ENCODE data around the gene M6PR. TPM values are rescaled to one million over a fixed set of nuclear protein-coding genes. Genes with fewer than 3 reads are reported as not detected.
"Not testable (repeated sequence)": the region's sequence is repeated elsewhere in the genome, so short reads cannot be mapped to it uniquely, and the experiment has no call there.

Gene M6PR
- total RNA-seq, 1 experiment from 2014 or later, result 97.4 TPM

DNA sequence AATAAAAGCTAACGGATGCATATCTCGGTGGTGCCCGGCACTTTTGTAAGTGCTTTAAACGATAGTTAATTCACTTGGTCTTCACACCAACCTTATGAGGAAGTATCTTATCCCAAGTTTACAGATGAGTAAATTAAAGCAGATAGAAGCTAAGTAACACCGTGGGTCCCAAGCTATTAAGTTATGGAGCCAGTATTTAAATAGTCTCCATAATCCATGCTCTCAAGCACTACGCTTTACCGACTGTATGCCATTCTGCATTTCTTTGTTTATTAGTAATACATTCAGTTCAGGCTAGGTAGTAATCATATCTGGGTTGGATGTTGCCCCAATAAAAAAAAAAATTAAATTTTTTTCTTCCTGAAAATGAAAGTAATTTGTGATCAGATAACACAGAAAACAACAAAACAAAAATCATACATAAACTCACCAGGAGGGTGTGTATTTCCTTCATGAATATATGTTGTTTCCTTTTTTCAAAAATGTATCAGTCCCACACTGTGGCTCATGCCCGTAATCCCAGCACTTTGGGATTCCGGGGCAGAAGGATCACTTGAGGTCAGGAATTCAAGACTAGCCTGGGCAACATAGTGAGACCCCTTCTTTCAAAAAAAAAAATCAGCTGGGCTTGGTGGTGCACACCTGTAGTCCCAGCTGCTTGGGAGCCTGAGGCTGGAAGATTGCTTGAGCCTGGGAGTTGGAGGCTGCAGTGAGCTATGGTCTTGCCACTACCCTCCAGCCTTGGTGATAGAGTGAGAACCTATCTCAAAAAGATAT, 1.4 kb upstream of the M6PR start:
- no peak for DNase-seq (ENCODE audit: low spot score)

DNA sequence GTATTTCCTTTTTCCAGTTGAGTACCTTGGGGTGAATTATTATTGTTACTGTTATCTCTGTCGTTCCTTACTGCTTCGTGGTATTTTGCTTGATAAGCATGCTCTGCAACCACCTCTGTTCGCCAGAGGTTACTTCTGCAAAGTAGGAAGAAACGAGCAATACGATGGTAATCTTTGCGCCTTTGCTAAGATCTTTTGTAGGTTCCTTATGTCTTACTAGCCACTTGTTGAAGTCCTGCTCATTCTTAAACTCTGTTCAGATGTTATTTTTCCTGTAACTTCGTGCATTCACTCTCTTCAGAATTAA, 729 bp upstream of the M6PR start:
- no peak for DNase-seq (ENCODE audit: low spot score)

DNA sequence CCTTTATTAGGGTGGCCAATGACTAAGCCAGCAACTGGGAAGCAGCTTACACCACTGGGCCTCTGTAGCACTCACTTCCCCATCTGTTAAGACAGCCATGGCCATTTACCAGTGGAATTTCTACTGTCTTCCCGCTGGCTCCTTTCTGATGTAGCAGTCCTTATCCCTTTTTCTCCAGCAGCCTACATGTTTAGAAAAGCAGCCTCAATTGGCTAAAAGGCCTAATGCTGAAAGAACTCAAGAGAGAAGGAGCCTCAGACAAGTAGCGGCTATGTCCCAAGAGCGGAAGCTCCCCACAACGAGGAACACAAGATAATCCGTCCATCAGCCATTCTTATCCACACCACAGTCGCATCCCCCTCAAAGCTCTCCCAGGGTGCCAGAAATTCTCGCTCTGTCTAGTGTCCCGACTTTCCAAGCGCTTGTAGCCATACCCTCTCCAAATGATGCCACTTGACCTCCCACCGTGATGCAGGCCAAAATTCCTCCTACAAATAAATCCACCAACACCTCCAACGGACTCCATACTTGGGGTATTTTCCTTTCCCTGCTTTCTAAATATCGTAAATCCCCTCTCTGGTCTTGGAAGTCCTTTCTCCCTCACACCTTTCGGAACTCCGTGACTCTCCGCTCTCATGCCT, 624 bp downstream of the M6PR start:
- DNase-seq (ENCODE audit: low spot score), result peak; percentile 27

DNA sequence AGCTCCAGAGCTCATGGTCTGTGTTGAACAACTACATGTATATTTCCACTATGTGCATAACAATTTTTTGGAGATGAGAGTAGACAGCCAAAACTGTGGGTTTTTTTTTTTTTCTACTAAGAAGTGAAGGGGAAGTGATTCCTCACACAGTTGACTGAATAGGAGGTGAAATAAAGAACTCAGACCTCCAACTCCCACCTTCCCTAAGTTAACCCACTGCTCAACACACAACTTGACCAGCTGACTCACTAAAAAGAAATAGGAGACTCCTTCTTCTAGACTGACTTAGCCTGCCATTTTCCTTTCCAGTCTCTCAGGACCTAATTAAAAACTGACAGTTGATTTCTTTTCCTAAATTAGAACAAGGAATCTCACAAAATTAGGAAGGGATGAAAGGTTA, 1.7 kb downstream of the M6PR start:
- no peak for DNase-seq (ENCODE audit: low spot score)

DNA sequence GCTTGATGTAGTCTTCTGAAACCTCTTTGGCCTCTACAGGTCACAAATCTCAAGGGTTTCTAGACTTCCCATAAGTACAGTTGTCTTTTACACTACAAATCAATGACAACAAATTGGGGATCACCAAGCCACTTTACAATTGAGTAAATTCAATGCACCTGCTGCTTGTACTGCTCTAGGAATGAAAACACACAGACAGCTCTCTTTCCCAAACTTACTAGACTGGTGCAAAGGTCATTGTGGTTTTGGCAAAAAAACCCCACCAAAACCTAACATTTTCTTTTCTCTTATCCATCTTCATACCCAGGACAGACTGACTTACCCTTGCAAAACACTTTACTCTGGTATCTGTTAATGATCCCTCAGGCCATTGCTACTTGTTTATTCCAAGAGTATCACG, 2.7 kb downstream of the M6PR start:
- DNase-seq (ENCODE audit: low spot score), result no peak

DNA sequence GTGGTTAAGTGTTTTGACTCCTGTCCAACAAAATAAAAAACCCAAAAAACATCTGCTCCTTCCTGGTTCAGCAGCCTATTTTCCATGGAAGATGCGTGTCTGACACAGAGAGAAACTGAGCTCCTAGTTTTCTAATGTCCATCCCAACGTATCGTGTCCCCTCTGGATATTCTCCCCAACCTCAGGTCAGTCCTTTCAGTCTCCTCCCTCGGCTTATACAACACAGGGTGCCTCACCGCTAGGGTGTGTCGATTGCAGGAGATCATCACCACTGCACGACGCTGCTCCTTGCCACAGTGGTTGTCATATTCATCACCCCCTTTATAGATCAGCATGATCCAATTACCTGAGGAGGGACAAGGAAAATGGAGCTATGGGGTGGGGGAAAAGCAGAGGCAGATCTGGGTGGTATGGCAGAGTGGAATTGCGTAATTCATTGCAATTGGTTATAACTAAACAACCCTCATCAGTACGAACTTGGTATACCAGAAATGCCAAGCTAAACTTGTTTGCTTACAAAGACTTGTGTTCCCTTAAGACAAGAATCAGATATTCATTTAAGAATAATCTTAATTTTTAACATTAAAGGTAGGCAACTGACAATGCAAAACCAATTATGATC, 5.8 kb downstream of the M6PR start:
- DNase-seq (ENCODE audit: low spot score), result no peak

DNA sequence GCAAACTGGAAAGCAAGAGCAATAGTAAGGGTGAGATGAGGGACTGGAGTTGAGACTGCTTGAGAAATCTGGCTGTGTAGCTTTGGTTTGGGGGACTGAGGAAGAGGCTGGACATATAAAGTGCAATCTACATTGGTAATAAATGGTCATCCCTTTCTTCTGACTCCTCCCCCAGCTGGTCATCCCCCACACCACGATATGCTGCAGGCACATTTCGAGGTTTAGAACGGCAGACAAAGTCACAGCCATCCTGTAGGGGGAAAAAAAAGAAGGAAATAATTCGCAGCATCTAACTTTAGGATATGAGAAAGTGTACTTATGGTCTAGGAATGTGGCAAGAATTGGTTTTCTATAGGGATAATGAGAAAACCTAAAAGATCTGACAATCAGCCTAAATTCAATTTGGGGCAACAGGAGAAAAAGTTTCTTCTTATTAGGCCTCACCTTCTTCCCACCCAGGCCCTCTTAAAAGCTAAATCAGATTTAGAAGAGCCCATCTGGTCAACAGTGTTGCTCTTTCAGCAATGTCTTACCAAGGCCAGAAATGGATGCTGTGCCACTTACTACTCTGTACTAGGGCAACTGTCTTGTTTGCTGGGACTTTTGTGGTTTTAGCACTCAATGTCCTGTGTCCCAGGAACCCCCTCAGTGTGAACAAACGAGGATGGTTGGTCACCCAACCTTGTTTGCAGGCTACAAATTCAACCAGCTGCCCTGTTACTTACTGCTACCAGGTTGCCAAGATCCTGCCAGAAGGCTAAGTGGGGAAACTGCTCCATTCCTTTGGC, 7.6 kb downstream of the M6PR start:
- DNase-seq (ENCODE audit: low spot score), result no peak

DNA sequence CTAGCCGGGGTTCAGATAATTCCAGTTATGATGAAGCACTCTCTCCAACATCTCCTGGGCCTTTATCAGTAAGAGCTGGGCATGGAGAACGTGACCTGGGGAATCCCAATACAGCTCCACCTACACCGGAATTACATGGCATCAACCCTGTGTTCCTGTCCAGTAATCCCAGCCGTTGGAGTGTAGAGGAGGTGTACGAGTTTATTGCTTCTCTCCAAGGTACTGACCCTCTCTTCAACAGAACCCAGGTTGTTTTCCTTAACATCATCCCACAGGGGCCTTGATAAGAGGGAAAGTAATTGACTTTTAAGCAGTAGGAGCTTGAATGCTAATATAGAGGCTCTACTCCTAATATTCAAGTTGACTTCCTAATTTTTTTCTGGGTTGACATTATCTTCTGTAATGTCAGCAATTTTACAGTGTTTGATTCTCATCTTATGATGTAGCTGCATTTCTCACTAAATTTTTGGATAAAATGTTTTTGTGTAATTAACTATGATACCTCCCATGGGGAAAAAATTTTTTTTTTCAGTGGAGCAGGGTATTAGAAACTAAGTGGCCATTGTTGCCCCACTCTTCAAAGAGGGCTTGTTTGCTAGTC, 11.5 kb downstream of the M6PR start:
- DNase-seq (ENCODE audit: low spot score), result not testable (repeated sequence)

DNA sequence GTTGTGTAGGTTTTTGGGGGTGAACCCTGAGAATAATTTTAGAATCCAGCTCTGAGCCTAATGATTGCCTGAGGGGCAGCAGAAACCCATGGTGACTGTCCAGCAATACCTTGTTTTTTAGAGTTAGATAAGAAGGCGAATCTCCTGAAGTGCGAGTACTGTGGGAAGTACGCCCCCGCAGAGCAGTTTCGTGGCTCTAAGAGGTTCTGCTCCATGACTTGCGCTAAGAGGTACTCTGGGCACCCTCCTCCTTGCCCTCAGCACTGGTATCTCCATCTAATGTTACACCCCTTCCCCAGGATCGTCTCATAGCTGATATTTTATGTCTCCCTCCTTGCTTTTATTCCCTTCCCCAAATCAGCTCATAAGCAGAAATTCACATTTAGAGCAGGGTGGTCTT, 12.7 kb downstream of the M6PR start:
- no peak for DNase-seq (ENCODE audit: low spot score)

DNA sequence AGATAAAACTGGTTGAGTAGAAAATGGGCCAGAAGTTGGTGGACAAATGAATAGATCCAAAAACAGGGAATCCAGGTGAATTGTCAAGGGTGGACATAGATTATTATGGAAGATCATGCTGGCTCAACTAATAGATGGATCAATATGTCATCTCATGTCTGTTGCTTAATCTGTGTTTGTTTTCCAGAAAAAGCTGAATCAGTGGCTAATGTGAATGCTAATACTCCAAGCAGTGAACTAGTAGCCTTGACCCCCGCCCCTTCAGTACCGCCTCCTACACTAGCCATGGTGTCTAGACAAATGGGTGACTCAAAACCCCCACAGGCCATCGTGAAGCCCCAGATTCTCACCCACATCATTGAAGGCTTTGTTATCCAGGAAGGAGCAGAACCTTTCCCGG, 15.4 kb downstream of the M6PR start:
- not testable (repeated sequence) for DNase-seq (ENCODE audit: low spot score)

DNA sequence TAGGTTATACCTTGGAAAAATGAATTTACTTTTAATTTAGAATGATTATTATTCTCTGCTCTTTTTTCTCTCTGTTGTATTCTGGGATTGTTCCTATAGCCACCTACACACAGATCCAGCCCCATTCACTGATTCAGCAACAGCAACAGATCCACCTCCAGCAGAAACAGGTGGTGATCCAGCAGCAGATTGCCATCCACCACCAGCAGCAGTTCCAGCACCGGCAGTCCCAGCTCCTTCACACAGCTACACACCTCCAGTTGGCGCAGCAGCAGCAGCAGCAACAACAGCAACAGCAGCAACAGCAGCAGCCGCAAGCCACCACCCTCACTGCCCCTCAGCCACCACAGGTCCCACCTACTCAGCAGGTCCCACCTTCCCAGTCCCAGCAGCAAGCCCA, 17.0 kb downstream of the M6PR start:
- not testable (repeated sequence) for DNase-seq (ENCODE audit: low spot score)

DNA sequence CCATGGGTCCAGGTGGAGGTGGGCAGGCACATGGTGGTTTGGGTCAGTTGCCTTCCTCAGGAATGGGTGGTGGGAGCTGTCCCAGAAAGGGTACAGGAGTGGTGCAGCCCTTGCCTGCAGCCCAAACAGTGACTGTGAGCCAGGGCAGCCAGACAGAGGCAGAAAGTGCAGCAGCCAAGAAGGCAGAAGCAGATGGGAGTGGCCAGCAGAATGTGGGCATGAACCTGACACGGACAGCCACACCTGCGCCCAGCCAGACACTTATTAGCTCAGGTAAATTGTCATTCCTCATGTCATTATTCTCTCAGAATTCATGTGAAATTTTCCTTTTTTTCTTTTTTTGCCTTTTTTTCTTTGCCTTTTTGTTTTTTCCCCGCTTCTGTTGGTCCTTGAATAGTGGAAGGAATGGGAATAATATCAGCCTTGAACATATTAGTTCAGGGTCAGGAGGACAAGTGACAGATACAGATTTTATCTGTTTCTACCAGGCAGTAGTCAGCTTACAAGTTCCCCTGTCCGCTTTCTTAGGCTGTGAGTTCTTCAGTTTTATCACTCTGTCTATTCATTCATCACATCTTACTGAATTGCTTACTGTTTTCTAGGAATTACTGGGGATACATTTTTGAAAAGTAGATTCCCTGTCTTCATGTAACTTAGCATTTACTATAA, 18.7 kb downstream of the M6PR start:
- not testable (repeated sequence) for DNase-seq (ENCODE audit: low spot score)

DNA sequence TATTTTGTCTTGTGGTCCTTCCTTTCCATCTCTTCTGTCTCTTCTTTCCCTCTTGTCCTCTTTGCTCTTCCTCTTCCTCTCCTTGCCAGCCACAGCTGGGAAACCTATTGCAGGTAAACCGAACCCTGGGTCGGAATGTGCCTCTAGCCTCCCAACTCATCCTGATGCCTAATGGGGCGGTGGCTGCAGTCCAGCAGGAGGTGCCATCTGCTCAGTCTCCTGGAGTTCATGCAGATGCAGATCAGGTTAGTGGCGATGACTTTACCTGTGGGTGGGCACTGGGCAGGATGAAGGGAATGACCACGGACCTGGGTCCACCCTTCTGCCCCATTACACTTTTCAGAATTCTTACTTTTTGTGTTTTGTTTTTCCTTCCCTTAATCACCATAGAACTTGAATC, 26.9 kb downstream of the M6PR start:
- DNase-seq (ENCODE audit: low spot score), result no peak

DNA sequence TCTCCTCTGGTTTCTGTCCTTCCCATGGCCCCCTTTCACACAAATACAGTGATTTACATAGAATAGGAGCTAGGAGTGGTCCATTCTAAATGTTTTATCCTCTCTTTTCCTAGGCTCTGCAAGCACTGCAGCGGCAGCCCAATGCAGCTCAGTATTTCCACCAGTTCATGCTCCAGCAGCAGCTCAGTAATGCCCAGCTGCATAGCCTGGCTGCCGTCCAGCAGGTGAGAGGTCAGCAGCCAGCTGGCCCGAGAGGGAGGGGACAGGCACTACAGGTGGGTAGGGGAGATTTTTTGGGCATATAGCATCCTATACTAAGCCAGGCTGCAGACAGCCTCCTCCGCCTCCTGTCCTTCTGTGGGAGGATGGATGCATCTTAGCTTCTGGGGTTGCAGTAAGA, 29.8 kb downstream of the M6PR start:
- not testable (repeated sequence) for DNase-seq (ENCODE audit: low spot score)

DNA sequence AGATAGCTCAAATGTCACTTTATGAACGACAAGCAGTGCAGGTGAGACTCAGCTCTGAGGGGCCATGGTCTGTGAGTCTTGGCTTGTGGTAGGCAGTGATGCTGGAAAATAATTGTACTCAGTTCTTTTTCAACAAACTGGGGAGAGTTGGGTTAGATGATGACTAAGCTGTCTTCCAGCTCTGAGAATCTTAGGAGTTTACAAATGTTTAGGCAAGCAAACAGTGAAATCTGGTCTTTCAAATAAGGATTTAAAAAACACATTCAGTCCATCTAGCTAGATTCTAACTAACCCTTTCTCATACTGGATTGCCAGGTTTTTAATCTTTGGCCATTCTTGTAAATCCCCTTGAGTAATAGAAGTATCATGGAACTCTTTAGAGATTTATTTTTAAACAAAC, 31.7 kb downstream of the M6PR start:
- DNase-seq (ENCODE audit: low spot score), result no peak

DNA sequence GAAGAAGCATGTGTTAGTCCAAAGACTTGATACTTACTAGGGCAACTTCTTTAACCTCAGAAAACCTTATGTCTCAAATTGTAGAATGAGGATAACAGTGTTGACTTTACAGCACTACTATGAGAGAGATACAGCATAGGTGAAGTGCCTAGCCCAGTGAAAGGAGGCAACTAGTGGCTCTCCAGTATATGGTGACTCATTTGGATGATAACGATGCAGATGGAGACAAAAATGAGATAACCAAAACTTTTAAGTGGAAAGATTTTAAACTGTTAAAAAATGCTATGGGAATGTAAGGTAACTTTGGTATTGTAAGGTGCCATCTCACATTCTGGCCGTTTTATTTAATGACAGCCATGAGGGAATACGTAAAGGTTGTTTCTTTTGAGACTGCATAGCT, 32.4 kb downstream of the M6PR start:
- DNase-seq (ENCODE audit: low spot score), result no peak

DNA sequence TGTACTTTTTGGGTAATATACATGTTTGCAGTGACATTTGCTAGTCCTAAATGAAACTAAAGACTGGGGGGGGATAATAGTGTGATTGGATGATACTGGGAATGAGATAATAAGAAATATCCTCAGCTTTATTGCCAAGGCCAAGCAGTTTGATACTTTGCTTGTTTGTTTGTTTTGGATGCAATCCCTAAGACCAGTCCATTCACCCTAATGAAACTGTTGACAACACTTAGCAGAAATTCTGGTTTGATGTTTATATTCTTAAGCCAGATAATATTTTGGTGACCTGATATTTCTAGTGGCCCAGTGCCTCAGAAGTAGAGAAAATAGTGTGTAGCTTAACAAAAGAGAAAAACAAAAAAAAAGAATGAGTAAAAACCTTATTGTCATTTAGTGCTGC, 33.3 kb downstream of the M6PR start:
- no peak for DNase-seq (ENCODE audit: low spot score)

DNA sequence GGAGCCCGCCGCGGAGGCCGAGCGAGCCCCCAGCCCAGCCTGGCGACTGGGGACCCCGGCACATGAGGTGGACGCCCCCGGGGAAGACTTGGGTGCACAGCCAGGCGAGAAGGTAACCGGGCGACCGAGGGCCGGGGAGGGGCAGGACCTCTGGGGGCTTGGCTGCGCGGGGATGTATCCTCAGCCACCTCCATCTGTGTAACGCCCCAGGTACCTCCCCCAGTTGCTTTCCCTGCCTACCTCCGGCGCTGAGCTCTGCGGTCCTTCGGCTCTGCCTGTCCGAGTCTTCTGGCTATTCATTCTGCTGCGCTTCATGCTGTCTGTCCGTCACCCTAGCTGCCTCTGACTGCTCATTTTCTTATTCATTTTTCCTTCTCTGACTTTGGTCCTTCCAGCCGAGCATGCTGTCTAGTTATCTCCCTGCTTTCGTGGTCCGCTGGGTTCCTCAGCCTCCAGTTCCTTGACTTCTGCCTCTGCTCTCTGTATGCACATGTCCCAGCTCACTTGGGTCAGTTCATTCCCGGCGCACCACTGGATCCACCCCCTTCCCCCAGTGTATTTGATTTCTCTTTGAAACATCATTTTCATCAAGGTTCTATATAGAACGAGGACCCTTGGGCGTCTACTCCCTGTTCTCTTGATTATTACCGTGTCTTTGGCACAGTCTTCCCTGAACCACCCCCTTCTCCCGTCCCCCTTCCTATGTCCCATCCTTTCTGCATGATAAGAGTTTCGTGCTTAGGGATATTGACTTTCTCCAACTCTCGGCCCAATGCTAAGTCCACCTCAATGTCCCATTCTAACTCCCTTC, 34.5 kb downstream of the M6PR start:
- DNase-seq (ENCODE audit: low spot score), result peak; percentile 54

DNA sequence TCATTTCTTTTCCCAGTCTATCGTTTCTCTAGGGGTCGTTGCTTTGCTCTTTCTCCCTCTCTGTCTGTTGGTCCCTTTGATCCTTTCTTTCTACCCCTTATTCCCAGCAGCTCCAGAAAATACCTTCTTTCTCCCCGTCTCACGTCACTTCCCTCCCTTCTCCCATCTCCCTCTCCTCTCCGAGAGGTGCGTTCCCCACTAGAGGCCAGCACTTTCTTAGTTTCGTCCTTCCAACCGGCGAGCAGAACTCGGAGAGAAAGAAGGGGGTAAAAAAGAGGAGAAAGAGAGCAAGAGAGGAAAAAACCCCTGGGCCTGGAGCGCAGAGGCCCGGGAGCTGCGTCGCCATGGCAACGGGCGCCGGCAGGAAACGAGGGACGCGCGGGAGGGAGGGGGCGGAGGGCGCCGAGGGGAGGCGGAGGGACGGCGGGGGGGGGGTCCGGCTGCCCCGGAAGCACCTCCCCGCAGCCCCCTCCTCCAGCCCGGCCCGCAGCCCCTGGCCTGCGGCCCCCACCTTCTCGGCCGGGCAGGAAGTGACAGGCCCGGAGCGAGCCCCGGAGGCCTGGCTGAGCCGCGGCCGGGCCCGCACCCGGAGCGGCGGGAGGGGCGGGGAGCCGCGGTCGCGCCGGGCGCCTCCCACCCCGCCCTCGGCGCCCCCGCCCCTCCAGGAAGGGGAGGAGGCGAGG, 35.3 kb downstream of the M6PR start, which contains the start of gene PHC1:
PHC1 (plus strand) TSS at position 477 of the 683 bp plus-strand sequence. CDS start 3,169 bp downstream, outside the sequence.
- peak; percentile 39 for DNase-seq (ENCODE audit: low spot score)

DNA sequence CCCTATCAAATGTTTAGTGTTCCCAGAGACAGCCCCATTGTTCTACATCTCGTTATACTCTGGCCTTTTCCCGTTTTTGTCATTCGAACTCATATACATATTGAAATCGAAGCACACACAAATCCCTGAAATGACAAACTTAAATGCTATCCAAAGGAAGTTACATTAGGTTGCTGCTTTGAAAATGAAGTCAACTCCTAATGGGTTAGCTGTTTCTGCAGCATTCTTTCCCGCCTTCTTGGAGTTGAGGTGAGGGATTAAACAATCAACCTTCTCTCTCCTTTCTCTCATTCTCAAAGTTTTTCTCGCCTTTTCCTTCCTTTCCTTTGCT, 35.8 kb downstream of the M6PR start:
- DNase-seq (ENCODE audit: low spot score), result peak; percentile 11

Measured in A172 (cell line).